C4-2B (cell line): ENCODE measurements around the gene GLI1.

Experiments used
- CTCF ChIP-seq: fragments of 450-650 bp; conservative IDR thresholded peaks from 2 replicates; pipeline ENCODE4 v1.5.1; 2017; ENCODE audit warnings: mild to moderate bottlenecking
- ZFX ChIP-seq: fragments of 450-650 bp; IDR thresholded peaks from 2 replicates; pipeline ENCODE4 v1.6.1; 2017

GRCh38 chr12:57516617-57517153 lies 57.1 kb downstream of the GLI1 start:
- no peak for TF ChIP-seq CTCF
- no peak for TF ChIP-seq ZFX
